Nephron progenitor cell (in vitro differentiated cells): ENCODE data around the gene SLC25A45.

ENCODE experiments used
- DNase-seq: peaks from one replicate; pipeline ENCODE4 v3.0.0; 2021
- H3K27ac Mint-ChIP-seq: 2 replicates; pipeline ENCODE4 v1.8.0; 2021; ENCODE audit warnings: mild to moderate bottlenecking, moderate library complexity, mixed read lengths
- H3K27me3 Mint-ChIP-seq: 2 replicates; pipeline ENCODE4 v1.8.0; 2021; ENCODE audit warnings: mild to moderate bottlenecking, low read depth, mixed read lengths; ENCODE audit not compliant: poor library complexity
- H3K36me3 Mint-ChIP-seq: 2 replicates; pipeline ENCODE4 v1.8.0; 2021; ENCODE audit warnings: low read depth, mixed read lengths
- H3K4me1 Mint-ChIP-seq: 2 replicates; pipeline ENCODE4 v1.8.0; 2021; ENCODE audit warnings: mixed read lengths
- H3K4me3 Mint-ChIP-seq: 2 replicates; pipeline ENCODE4 v1.8.0; 2021; ENCODE audit warnings: mild to moderate bottlenecking, moderate library complexity, mixed read lengths
- H3K9me3 Mint-ChIP-seq: 2 replicates; pipeline ENCODE4 v1.8.0; 2021; ENCODE audit warnings: mild to moderate bottlenecking, moderate library complexity, mixed read lengths
- TF ChIP-seq, protein P1 (sequence below): fragments of 200-600 bp; sonication (generic); IDR thresholded peaks from 2 replicates; pipeline ENCODE4 v1.5.0; 2021; ENCODE audit warnings: antibody characterized with exemption

Gene SLC25A45

GRCh38 chr11:65381716-65382032 is 772 bp downstream of the SLC25A45 start:
- Mint-ChIP-seq H3K4me1 (peaks cover 48% of the 10 kb centered on the region), H3K36me3 (no peaks in the 10 kb centered on the region), H3K4me3 (peak overlapping the region; percentile 44), H3K27me3 (peaks cover 3% of the 10 kb centered on the region), H3K27ac (peak overlapping the region; percentile 80), H3K9me3 (no peaks in the 10 kb centered on the region)
- DNase-seq: no peak
- TF ChIP-seq, protein P1, sequence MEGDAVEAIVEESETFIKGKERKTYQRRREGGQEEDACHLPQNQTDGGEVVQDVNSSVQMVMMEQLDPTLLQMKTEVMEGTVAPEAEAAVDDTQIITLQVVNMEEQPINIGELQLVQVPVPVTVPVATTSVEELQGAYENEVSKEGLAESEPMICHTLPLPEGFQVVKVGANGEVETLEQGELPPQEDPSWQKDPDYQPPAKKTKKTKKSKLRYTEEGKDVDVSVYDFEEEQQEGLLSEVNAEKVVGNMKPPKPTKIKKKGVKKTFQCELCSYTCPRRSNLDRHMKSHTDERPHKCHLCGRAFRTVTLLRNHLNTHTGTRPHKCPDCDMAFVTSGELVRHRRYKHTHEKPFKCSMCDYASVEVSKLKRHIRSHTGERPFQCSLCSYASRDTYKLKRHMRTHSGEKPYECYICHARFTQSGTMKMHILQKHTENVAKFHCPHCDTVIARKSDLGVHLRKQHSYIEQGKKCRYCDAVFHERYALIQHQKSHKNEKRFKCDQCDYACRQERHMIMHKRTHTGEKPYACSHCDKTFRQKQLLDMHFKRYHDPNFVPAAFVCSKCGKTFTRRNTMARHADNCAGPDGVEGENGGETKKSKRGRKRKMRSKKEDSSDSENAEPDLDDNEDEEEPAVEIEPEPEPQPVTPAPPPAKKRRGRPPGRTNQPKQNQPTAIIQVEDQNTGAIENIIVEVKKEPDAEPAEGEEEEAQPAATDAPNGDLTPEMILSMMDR: no peak

GRCh38 chr11:65380460-65381119 is 1.9 kb downstream of the SLC25A45 start:
- Mint-ChIP-seq H3K27ac (no peak overlapping the region), H3K4me3 (no peak overlapping the region), H3K9me3 (no peaks in the 10 kb centered on the region), H3K27me3 (peaks cover 6% of the 10 kb centered on the region), H3K4me1 (peaks cover 48% of the 10 kb centered on the region), H3K36me3 (no peaks in the 10 kb centered on the region)
- DNase-seq: no peak
- TF ChIP-seq, protein P1: no peak

DNA sequence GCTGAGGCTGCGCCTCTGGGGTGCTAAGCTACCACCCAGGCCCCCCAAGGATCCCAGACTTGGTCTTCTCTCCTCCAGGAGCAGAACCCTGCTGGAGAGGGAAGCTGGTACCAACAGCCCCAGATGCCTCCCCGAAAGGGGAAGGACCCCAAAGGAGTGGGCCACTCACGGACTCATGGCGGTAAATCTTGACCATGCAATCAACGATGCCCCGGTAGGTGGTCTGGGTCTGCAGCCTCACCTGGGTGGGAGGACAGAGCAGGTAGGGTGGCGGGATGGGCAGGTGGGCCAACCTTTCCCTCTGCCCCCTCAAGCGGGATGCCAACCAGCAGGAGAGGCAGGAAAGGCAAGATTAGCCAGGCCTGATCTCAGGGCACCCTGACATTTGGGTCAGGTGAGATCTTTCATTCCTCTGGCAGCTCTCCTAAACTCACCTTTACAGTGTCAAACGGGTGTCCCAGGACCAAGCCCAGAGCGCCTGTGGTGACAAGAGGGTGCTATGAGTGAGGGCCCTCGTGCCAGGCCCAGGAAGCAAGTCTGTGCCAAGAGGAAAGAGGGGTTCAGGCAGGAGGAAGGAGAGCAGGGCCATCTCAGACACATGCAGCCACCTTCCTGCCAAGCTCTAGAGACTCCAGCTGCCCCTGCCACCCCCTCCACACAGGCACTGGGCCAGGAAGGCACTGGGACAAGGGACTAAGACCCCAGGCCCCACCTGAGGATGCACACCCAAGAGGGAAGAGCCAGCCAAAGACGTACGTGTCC is 2.6 kb downstream of the SLC25A45 start:
- TF ChIP-seq, protein P1: no peak
- Mint-ChIP-seq H3K4me3 (no peak overlapping the region), H3K36me3 (no peaks in the 10 kb centered on the region), H3K27me3 (peaks cover 5% of the 10 kb centered on the region), H3K27ac (no peak overlapping the region), H3K4me1 (peaks cover 52% of the 10 kb centered on the region), H3K9me3 (no peaks in the 10 kb centered on the region)
- no peak for DNase-seq

GRCh38 chr11:65378928-65379638 is 3.4 kb downstream of the SLC25A45 start:
- Mint-ChIP-seq H3K27ac (no peak overlapping the region), H3K4me1 (peaks cover 46% of the 10 kb centered on the region), H3K4me3 (no peak overlapping the region), H3K27me3 (peaks cover 3% of the 10 kb centered on the region), H3K36me3 (no peaks in the 10 kb centered on the region), H3K9me3 (no peaks in the 10 kb centered on the region)
- TF ChIP-seq, protein P1: no peak
- no peak for DNase-seq

DNA sequence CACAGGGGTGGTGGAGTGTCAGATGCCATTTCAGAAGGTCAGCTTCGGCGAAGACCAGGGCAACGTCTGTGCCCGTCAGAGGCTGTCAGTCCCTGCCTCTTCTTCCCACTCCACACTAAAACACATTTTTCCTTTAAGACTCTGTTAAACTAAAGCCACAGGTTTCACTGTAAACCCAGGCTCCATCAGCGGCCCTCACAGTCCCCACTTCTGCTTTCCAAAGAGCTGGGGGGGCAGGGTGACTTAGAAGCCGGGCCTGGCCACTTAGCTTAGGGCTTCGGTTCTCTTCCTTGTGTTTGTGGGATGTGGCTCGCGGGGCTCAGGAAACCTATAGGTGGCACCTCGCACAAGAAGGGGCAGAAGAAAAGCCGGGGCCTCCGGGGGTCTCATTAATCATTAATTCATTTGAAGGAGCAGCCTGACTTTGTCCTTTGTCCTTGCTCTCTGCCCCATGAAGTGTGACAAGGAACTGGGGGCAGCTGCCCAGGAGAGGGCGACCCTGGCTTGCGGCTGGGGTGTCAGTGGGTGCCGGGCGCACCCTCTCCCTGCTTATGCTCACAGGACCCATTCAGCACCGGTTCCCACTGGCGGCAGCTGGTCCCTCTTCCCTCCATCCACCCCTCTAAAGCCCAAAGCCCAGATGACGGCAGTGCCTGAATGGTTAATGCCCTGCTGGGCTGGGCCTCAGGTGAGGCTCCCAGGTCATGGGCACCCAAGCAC is 4.1 kb downstream of the SLC25A45 start:
- Mint-ChIP-seq H3K36me3 (no peaks in the 10 kb centered on the region), H3K9me3 (no peaks in the 10 kb centered on the region), H3K27me3 (peaks cover 7% of the 10 kb centered on the region), H3K4me1 (peaks cover 38% of the 10 kb centered on the region), H3K27ac (no peak overlapping the region), H3K4me3 (no peak overlapping the region)
- TF ChIP-seq, protein P1: no peak
- no peak for DNase-seq
